Right lobe of liver (tissue), 6 donors: Measurements from ENCODE around the gene ZMYM4. TPM values are rescaled to one million over a fixed set of nuclear protein-coding genes. Genes with fewer than 3 reads are reported as not detected.
"Not testable (repeated sequence)": the region's sequence is repeated elsewhere in the genome, so short reads cannot be mapped to it uniquely, and the experiment has no call there.

Experiments
- ATAC-seq, 4 donors: fragments of 200-7000 bp; cut with Tn5 transposase; one replicate each; pipeline ENCODE4 v1.9.1; 2020; ENCODE audit warnings: mild to moderate bottlenecking in 4 of 4, moderate library complexity in 4 of 4
- DNase-seq, 3 donors: peaks; one replicate each; pipeline ENCODE4 v3.0.0-alpha.2; 2020
- H3K27ac ChIP-seq, 3 donors: fragments of 200-600 bp; one replicate each; pipeline ENCODE4 v1.8.0; 2022
- H3K27me3 ChIP-seq, 2 donors: fragments of 200-600 bp; one replicate each; pipeline ENCODE4 v1.8.0; 2022
- H3K36me3 ChIP-seq, 4 donors: fragments of 200-600 bp; sonication (generic) in 1 of 4; one replicate each; pipeline versions ENCODE4 v1.5.1 to v1.8.0; 2017 to 2022; ENCODE audit warnings: control low read depth in 1 of 4
- H3K4me1 ChIP-seq, 4 donors: fragments of 200-600 bp; sonication (generic) in 1 of 4; one replicate each; pipeline versions ENCODE4 v1.5.1 to v1.8.0; 2017 to 2022; ENCODE audit warnings: control low read depth in 1 of 4
- H3K4me3 ChIP-seq, 3 donors: fragments of 200-600 bp; one replicate each; pipeline ENCODE4 v1.8.0; 2022
- H3K9me3 ChIP-seq, 4 donors: fragments of 200-600 bp; sonication (generic) in 1 of 4; one replicate each; pipeline versions ENCODE4 v1.5.1 to v1.8.0; 2017 to 2022; ENCODE audit warnings: control low read depth in 1 of 4
- POLR2A ChIP-seq: fragments of 450-650 bp; IDR thresholded peaks from one replicate; pipeline ENCODE4 v1.6.1; 2017; ENCODE audit warnings: antibody characterized with exemption, mild to moderate bottlenecking
- WGBS: methylation state at CpG from one replicate; pipeline ENCODE4 v1.1.6; 2018; ENCODE audit warnings: low coverage, low lambda C conversion rate; ENCODE audit not compliant: insufficient coverage; ENCODE audit errors: missing lambda C conversion rate; 5-methylcytosine and 5-hydroxymethylcytosine counted together
- intact Hi-C, 2 donors: fragments of 100-400 bp; cut with DNase I; formaldehyde crosslinking; loops; one replicate each; pipeline versions ENCODE4 v1.11.2 to v1.14.1; 2022
- total RNA-seq, 6 experiments: library from RNA; depleted of rRNA in 2 of 6; stranded (reverse); fragments of >200 nt in 2 of 6; fragmentation: NEBNext Ultra II Directional in 3 of 6; extraction: Animal tissue kit (Norgen Biotek cat#: 25700) in 3 of 6; gene quantifications; one replicate each; pipeline versions ENCODE4 v1.1.0 to v1.2.4, GENCODE V29; 2016 to 2023
- TF ChIP-seq, protein P1 (sequence below), 4 donors: fragments of 200-600 bp in 3 of 4; fragments of 450-650 bp in 1 of 4; IDR thresholded peaks; one replicate each; pipeline versions ENCODE4 v1.5.1 to v1.8.0; 2016 to 2022; ENCODE audit warnings: antibody characterized with exemption in 4 of 4, mild to moderate bottlenecking in 2 of 4
- donor health status: DM: no; HTN: yes; CAD: no.
- donor health status: DM: no; HTN: no; CAD: no.
- donor health status: DM: no; HTN: no; CAD: no.
- donor health status: DM: no; HTN: yes; CAD: no.
- donor health status: DM: no; HTN: yes; CAD: no.

The ZMYM4 gene
- total RNA-seq, 6 experiments from 2014 or later = 13.3 to 20.4 (median 17.1) TPM

DNA sequence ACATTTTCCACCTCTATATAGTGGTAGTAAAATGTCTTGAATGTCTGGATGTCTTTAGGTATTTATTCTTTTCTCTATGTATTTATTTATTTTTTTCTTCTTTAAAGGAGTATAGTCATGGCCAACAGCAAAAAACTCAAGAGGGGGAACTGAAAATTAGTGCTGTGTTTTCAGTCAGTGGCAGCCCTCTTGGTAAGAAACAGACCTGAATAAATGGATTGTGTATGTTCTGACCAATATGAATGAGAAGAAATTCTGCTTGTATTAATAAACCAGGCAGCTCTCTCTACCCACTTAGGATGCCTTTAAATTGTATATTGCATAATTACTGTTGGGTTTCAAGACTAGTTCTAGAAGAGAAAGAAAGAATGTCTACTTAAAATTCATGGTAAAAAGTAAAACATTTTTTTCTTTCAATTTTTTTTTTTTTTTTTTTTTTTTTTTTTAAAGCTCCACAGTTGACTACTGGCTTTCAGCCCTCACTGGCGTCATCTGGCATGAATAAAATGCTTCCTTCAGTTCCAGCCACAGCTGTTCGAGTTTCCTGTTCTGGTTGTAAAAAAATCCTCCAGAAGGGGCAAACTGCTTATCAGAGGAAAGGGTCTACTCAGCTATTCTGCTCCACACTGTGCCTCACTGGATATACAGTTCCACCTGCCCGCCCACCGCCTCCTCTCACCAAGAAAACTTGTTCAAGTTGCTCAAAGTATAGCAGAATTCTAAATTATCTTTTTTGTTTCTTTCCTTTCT is 101.6 kb downstream of the ZMYM4 start:
- H3K9me3 ChIP-seq = no peaks in the 10 kb centered on the region
- 45% methylated on average over 4 of the region's 4 CpGs for WGBS
- no peaks in the 10 kb centered on the region for H3K27me3 ChIP-seq
- TF ChIP-seq, protein P1, sequence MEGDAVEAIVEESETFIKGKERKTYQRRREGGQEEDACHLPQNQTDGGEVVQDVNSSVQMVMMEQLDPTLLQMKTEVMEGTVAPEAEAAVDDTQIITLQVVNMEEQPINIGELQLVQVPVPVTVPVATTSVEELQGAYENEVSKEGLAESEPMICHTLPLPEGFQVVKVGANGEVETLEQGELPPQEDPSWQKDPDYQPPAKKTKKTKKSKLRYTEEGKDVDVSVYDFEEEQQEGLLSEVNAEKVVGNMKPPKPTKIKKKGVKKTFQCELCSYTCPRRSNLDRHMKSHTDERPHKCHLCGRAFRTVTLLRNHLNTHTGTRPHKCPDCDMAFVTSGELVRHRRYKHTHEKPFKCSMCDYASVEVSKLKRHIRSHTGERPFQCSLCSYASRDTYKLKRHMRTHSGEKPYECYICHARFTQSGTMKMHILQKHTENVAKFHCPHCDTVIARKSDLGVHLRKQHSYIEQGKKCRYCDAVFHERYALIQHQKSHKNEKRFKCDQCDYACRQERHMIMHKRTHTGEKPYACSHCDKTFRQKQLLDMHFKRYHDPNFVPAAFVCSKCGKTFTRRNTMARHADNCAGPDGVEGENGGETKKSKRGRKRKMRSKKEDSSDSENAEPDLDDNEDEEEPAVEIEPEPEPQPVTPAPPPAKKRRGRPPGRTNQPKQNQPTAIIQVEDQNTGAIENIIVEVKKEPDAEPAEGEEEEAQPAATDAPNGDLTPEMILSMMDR (IDR thresholded peaks at IDR 0.05) = no peak
- TF ChIP-seq POLR2A = no peak
- H3K36me3 ChIP-seq = peaks cover 0 to 4% (median 0%) of the 10 kb centered on the region in 4 donors
- no peak overlapping the region for H3K4me3 ChIP-seq
- H3K27ac ChIP-seq = no peak overlapping the region
- intact Hi-C loops = no loop called here
- DNase-seq (no peak), ATAC-seq (peak; percentile 35 to 61 (median 53))
- H3K4me1 ChIP-seq = no peaks in the 10 kb centered on the region

DNA sequence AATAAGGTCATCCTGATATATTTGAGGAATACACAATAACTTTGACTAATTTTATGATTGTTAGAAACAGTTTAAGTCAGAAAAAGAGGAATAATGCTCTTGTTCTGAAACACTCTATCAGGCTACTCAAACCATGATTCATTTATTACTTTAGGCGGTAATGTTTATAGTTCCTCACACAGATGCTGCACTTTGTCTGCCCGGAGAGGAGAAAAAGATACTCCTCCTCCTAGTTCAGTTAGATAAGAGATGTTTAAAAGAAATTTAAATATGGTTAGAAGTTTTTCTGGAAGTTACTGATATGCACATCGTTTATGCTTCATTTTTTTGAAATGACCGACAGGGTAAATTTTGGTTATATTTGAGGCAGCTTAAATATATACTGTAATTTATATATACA is 103.0 kb downstream of the ZMYM4 start:
- ATAC-seq = no peak
- Histone ChIP-seq H3K27me3 (no peaks in the 10 kb centered on the region), H3K9me3 (no peaks in the 10 kb centered on the region), H3K4me1 (no peaks in the 10 kb centered on the region), H3K27ac (no peak overlapping the region), H3K4me3 (no peak overlapping the region), H3K36me3 (peaks cover 0 to 4% (median 0%) of the 10 kb centered on the region in 4 donors)
- intact Hi-C loops = no loop called here
- 84% methylated on average over 4 of the region's 4 CpGs for WGBS
- DNase-seq = no peak
- no peak for TF ChIP-seq POLR2A
- TF ChIP-seq, protein P1 (IDR thresholded peaks at IDR 0.05) = no peak

DNA sequence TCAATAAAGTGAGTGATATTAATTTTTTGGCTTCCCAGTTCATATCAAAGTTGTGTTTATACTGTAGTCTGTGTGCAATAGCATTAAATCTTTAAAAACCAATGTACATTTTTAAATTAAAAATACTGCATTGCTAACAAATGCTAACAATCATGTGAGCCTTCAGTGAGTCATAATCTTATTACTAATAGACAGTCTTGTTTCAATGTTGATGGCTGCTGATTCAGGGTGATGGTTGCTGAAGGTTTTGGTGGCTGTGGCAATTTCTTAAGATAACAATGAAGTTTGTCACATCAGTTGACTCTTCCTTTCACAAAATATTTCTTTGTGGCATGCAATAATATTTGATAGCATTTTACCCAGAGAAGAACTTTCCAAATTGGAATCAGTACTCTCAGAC is 109.0 kb downstream of the ZMYM4 start:
- TF ChIP-seq, protein P1 (IDR thresholded peaks at IDR 0.05) = no peak
- no peak for TF ChIP-seq POLR2A
- ATAC-seq = no peak
- no peaks in the 10 kb centered on the region for H3K36me3 ChIP-seq
- intact Hi-C loops = no loop called here
- DNase-seq = no peak
- no peak overlapping the region for H3K27ac ChIP-seq
- H3K4me1 ChIP-seq = no peaks in the 10 kb centered on the region
- H3K4me3 ChIP-seq = no peak overlapping the region
- H3K9me3 ChIP-seq = no peaks in the 10 kb centered on the region
- no peaks in the 10 kb centered on the region for H3K27me3 ChIP-seq

DNA sequence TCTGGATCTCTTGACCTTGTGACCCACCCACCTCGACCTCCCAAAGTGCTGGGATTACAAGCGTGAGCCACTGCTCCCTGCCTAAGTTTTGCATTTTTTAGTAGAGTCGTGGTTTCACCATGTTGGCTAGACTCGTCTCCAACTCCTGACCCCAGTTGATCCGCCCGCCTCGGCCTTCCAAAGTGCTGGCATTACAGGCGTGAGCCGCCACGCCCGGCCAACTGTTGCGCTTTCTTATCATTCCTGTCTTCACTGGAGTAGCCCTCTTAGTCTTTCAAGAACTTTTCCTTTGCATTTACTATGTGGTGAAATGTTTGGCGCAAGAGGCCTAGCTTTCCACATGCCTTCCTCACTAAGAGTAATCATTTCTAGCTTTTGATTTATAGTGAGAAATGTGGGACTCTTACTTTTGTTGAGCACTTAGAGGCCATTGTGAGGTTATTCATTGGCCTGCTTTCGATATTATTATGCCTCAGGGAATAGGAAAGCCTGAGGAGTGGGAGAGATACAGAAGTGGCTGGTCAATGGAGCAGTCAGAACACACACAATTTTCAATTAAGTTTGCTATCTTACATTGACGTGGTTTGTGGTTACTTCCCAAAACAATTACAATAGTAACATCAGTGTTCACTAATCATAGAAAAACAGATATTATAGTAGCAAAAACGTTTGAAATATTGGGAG is 111.0 kb downstream of the ZMYM4 start:
- intact Hi-C loops = no loop called here
- ATAC-seq (no peak), DNase-seq (no peak)
- Histone ChIP-seq H3K9me3 (no peaks in the 10 kb centered on the region), H3K27me3 (no peaks in the 10 kb centered on the region), H3K36me3 (no peaks in the 10 kb centered on the region), H3K27ac (no peak overlapping the region), H3K4me3 (no peak overlapping the region), H3K4me1 (no peaks in the 10 kb centered on the region)
- no peak for TF ChIP-seq POLR2A
- WGBS = 93% methylated on average over 15 of the region's 16 CpGs

DNA sequence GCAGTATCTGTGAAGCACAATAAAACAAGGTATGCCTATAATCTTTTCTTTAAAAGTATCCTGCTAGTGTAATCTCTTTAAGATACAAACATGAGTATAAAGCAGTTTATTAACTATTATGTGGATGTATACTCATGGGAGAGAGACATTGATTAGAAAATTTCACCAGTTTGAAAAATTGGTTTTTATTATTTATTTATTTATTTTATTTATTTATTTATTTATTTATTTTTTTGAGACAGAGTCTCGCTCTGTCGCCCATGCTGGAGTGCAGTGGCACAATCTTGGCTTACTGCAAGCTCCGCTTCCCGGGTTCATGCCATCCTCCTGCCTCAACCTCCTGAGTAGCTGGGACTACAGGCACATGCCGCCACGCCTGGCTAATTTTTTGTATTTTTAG is 111.6 kb downstream of the ZMYM4 start:
- intact Hi-C loops, ATAC-seq, H3K9me3 ChIP-seq, H3K27me3 ChIP-seq, H3K4me1 ChIP-seq, H3K4me3 ChIP-seq, DNase-seq, H3K36me3 ChIP-seq, H3K27ac ChIP-seq: not testable (repeated sequence)
- 94% methylated on average over 2 of the region's 6 CpGs for WGBS
